Measurements from ENCODE around the gene RNF8. TPM values are rescaled to one million over a fixed set of nuclear protein-coding genes. Genes with fewer than 3 reads are reported as not detected.
"Not testable (repeated sequence)": the region's sequence is repeated elsewhere in the genome, so short reads cannot be mapped to it uniquely, and the experiment has no call there.

Gene RNF8
- total RNA-seq, 1 experiment from 2014 or later, result 35.9 TPM

DNA sequence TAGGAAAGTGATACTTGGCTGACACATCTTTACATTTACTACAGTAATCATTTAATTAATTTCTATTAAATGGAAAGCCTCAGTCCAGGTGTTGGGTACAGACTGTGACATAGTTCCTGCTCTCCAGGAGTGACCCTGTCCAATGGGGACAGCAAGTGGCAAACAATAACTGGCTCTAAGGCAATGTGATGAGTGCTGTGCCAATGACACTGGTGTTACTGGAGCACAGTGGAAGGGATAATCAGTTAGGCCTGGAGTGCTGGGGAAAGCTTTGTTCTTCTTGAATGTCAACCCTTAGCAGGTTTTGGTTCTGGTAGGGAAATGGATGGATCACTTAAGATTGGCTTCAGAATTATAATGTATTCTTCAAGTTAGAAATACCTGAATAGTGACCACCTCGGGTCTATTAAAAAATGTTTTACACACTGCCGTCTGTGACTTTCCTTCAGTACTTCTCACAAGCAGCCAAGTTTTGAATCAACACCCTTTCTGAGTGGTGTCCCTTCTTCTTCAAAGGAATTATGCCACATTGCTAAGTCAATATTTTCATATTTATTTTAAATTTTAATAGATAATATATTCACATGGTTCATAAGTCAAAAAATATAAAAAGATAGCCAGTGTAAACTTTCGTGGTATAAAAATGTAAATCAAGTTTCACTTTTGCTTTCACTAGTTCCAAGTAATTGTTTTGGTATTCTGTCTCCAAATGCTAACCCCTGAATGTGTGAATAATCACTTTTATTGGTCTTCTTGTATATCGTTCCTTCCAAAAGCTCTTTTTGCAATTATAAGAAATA lies 88.8 kb downstream of the RNF8 start:
- H3K9me3 Mint-ChIP-seq, result no peaks in the 10 kb centered on the region
- ChIA-PET CTCF (no interaction called here), POLR2A (interaction anchor here (1.0 kb wide), 1 partner anchor 10 kb away, joined by 3 read pairs; the partner anchor contains the start of gene CMTR1)
- DNase-seq (ENCODE audit: low spot score) (no peak), ATAC-seq (no peak)
- no peaks in the 10 kb centered on the region for H3K4me1 Mint-ChIP-seq
- H3K27ac Mint-ChIP-seq, result no peak overlapping the region
- H3K36me3 Mint-ChIP-seq, result peaks cover 33% of the 10 kb centered on the region
- no peak overlapping the region for H3K4me3 Mint-ChIP-seq
- H3K27me3 Mint-ChIP-seq (ENCODE audit: low read depth), result no peaks in the 10 kb centered on the region
- TF ChIP-seq, protein P1, sequence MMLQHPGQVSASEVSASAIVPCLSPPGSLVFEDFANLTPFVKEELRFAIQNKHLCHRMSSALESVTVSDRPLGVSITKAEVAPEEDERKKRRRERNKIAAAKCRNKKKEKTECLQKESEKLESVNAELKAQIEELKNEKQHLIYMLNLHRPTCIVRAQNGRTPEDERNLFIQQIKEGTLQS (CRISPR knock-in tag; conservative IDR thresholded peaks at IDR 0.05), result no peak
- TF ChIP-seq, protein P2, sequence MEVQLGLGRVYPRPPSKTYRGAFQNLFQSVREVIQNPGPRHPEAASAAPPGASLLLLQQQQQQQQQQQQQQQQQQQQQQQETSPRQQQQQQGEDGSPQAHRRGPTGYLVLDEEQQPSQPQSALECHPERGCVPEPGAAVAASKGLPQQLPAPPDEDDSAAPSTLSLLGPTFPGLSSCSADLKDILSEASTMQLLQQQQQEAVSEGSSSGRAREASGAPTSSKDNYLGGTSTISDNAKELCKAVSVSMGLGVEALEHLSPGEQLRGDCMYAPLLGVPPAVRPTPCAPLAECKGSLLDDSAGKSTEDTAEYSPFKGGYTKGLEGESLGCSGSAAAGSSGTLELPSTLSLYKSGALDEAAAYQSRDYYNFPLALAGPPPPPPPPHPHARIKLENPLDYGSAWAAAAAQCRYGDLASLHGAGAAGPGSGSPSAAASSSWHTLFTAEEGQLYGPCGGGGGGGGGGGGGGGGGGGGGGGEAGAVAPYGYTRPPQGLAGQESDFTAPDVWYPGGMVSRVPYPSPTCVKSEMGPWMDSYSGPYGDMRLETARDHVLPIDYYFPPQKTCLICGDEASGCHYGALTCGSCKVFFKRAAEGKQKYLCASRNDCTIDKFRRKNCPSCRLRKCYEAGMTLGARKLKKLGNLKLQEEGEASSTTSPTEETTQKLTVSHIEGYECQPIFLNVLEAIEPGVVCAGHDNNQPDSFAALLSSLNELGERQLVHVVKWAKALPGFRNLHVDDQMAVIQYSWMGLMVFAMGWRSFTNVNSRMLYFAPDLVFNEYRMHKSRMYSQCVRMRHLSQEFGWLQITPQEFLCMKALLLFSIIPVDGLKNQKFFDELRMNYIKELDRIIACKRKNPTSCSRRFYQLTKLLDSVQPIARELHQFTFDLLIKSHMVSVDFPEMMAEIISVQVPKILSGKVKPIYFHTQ (CRISPR knock-in tag; IDR thresholded peaks at IDR 0.05), result no peak
- TF ChIP-seq ELF4 (CRISPR knock-in tag; IDR thresholded peaks at IDR 0.05; ENCODE audit: low read depth) (no peak), ZBTB21 (CRISPR knock-in tag; IDR thresholded peaks at IDR 0.05; ENCODE audit: borderline replicate concordance) (no peak), CBFB (CRISPR knock-in tag; IDR thresholded peaks at IDR 0.05; ENCODE audit: low read depth) (no peak), KAT7 (CRISPR knock-in tag; IDR thresholded peaks at IDR 0.05; ENCODE audit: borderline replicate concordance) (no peak), JAZF1 (CRISPR knock-in tag; IDR thresholded peaks at IDR 0.05) (no peak), NFATC4 (CRISPR knock-in tag; IDR thresholded peaks at IDR 0.05) (no peak), SP1 (CRISPR knock-in tag; conservative IDR thresholded peaks at IDR 0.05) (no peak), ZNF263 (CRISPR knock-in tag; IDR thresholded peaks at IDR 0.05; ENCODE audit: low read depth) (no peak)
- TF ChIP-seq, protein P3, sequence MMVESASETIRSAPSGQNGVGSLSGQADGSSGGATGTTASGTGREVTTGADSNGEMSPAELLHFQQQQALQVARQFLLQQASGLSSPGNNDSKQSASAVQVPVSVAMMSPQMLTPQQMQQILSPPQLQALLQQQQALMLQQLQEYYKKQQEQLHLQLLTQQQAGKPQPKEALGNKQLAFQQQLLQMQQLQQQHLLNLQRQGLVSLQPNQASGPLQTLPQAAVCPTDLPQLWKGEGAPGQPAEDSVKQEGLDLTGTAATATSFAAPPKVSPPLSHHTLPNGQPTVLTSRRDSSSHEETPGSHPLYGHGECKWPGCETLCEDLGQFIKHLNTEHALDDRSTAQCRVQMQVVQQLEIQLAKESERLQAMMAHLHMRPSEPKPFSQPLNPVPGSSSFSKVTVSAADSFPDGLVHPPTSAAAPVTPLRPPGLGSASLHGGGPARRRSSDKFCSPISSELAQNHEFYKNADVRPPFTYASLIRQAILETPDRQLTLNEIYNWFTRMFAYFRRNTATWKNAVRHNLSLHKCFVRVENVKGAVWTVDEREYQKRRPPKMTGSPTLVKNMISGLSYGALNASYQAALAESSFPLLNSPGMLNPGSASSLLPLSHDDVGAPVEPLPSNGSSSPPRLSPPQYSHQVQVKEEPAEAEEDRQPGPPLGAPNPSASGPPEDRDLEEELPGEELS (CRISPR knock-in tag; IDR thresholded peaks at IDR 0.05), result no peak
- TF ChIP-seq, protein P4, sequence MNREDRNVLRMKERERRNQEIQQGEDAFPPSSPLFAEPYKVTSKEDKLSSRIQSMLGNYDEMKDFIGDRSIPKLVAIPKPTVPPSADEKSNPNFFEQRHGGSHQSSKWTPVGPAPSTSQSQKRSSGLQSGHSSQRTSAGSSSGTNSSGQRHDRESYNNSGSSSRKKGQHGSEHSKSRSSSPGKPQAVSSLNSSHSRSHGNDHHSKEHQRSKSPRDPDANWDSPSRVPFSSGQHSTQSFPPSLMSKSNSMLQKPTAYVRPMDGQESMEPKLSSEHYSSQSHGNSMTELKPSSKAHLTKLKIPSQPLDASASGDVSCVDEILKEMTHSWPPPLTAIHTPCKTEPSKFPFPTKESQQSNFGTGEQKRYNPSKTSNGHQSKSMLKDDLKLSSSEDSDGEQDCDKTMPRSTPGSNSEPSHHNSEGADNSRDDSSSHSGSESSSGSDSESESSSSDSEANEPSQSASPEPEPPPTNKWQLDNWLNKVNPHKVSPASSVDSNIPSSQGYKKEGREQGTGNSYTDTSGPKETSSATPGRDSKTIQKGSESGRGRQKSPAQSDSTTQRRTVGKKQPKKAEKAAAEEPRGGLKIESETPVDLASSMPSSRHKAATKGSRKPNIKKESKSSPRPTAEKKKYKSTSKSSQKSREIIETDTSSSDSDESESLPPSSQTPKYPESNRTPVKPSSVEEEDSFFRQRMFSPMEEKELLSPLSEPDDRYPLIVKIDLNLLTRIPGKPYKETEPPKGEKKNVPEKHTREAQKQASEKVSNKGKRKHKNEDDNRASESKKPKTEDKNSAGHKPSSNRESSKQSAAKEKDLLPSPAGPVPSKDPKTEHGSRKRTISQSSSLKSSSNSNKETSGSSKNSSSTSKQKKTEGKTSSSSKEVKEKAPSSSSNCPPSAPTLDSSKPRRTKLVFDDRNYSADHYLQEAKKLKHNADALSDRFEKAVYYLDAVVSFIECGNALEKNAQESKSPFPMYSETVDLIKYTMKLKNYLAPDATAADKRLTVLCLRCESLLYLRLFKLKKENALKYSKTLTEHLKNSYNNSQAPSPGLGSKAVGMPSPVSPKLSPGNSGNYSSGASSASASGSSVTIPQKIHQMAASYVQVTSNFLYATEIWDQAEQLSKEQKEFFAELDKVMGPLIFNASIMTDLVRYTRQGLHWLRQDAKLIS (CRISPR knock-in tag; IDR thresholded peaks at IDR 0.05; ENCODE audit: borderline replicate concordance), result no peak
- TF ChIP-seq, protein P5, sequence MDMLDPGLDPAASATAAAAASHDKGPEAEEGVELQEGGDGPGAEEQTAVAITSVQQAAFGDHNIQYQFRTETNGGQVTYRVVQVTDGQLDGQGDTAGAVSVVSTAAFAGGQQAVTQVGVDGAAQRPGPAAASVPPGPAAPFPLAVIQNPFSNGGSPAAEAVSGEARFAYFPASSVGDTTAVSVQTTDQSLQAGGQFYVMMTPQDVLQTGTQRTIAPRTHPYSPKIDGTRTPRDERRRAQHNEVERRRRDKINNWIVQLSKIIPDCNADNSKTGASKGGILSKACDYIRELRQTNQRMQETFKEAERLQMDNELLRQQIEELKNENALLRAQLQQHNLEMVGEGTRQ (CRISPR knock-in tag; IDR thresholded peaks at IDR 0.05), result no peak
- TF ChIP-seq, protein P6, sequence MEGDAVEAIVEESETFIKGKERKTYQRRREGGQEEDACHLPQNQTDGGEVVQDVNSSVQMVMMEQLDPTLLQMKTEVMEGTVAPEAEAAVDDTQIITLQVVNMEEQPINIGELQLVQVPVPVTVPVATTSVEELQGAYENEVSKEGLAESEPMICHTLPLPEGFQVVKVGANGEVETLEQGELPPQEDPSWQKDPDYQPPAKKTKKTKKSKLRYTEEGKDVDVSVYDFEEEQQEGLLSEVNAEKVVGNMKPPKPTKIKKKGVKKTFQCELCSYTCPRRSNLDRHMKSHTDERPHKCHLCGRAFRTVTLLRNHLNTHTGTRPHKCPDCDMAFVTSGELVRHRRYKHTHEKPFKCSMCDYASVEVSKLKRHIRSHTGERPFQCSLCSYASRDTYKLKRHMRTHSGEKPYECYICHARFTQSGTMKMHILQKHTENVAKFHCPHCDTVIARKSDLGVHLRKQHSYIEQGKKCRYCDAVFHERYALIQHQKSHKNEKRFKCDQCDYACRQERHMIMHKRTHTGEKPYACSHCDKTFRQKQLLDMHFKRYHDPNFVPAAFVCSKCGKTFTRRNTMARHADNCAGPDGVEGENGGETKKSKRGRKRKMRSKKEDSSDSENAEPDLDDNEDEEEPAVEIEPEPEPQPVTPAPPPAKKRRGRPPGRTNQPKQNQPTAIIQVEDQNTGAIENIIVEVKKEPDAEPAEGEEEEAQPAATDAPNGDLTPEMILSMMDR (IDR thresholded peaks at IDR 0.05), result no peak
- TF ChIP-seq, protein P7, sequence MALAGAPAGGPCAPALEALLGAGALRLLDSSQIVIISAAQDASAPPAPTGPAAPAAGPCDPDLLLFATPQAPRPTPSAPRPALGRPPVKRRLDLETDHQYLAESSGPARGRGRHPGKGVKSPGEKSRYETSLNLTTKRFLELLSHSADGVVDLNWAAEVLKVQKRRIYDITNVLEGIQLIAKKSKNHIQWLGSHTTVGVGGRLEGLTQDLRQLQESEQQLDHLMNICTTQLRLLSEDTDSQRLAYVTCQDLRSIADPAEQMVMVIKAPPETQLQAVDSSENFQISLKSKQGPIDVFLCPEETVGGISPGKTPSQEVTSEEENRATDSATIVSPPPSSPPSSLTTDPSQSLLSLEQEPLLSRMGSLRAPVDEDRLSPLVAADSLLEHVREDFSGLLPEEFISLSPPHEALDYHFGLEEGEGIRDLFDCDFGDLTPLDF (CRISPR knock-in tag; IDR thresholded peaks at IDR 0.05), result no peak
- TF ChIP-seq, protein P8, sequence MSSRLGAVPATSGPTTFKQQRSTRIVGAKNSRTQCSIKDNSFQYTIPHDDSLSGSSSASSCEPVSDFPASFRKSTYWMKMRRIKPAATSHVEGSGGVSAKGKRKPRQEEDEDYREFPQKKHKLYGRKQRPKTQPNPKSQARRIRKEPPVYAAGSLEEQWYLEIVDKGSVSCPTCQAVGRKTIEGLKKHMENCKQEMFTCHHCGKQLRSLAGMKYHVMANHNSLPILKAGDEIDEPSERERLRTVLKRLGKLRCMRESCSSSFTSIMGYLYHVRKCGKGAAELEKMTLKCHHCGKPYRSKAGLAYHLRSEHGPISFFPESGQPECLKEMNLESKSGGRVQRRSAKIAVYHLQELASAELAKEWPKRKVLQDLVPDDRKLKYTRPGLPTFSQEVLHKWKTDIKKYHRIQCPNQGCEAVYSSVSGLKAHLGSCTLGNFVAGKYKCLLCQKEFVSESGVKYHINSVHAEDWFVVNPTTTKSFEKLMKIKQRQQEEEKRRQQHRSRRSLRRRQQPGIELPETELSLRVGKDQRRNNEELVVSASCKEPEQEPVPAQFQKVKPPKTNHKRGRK (CRISPR knock-in tag; IDR thresholded peaks at IDR 0.05; ENCODE audit: borderline replicate concordance), result no peak

DNA sequence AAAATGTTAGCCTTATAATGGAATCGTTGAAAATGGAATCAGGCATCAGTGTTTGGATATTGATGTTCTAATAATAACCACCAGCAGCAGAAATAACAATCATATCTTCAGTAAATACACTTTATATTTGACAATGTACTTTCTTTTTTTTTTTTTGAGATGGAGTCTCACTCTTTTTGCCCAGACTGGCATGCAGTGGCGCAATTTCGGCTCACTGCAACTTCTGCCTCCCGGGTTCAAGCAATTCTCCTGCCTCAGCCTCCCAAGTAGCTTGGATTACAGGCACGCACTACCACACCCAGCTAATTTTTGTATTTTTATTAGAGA lies 89.4 kb downstream of the RNF8 start:
- H3K27me3 Mint-ChIP-seq (ENCODE audit: low read depth); CTCF ChIA-PET; DNase-seq (ENCODE audit: low spot score); H3K4me1 Mint-ChIP-seq; H3K27ac Mint-ChIP-seq; H3K9me3 Mint-ChIP-seq; H3K4me3 Mint-ChIP-seq; ATAC-seq: not testable (repeated sequence)
- POLR2A ChIA-PET, result interaction anchor here (1.0 kb wide), 1 partner anchor 10 kb away, joined by 3 read pairs; the partner anchor contains the start of gene CMTR1
- H3K36me3 Mint-ChIP-seq, result peaks cover 28% of the 10 kb centered on the region

All from WTC11 (cell line).